ENCODE measurements around the gene NYAP1.
"Not testable (repeated sequence)": the region's sequence is repeated elsewhere in the genome, so short reads cannot be mapped to it uniquely, and the experiment has no call there.

Gene NYAP1

GRCh38 chr7:100510437-100511239, 26.9 kb downstream of the NYAP1 start:
- DNase-seq (ENCODE audit: low read depth, low spot score) = no peak

GRCh38 chr7:100513212-100513810, 29.6 kb downstream of the NYAP1 start:
- DNase-seq (ENCODE audit: low read depth, low spot score) = no peak

DNA sequence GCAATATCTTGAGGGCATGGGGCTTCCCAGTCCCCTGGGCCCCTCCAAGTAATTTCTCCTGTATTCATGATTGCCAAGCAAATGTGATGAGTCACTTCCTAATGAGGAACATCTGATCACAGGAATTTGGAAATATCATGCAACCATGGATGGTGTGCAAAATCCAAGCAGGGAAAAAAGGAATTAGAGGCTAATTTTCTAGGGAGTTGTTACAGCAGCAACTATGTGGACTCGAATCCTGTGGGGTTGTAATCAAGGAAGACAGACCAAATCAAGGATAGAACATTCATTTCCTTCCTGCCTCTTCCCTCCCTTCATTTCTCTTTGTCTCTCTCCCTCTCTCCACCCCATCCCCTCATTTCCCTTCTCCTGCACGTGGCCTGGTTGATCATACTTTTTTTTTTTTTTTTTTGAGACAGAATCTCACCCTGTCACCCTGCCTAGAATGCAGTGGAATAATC, 31.4 kb downstream of the NYAP1 start:
- DNase-seq (ENCODE audit: low read depth, low spot score) = no peak

DNA sequence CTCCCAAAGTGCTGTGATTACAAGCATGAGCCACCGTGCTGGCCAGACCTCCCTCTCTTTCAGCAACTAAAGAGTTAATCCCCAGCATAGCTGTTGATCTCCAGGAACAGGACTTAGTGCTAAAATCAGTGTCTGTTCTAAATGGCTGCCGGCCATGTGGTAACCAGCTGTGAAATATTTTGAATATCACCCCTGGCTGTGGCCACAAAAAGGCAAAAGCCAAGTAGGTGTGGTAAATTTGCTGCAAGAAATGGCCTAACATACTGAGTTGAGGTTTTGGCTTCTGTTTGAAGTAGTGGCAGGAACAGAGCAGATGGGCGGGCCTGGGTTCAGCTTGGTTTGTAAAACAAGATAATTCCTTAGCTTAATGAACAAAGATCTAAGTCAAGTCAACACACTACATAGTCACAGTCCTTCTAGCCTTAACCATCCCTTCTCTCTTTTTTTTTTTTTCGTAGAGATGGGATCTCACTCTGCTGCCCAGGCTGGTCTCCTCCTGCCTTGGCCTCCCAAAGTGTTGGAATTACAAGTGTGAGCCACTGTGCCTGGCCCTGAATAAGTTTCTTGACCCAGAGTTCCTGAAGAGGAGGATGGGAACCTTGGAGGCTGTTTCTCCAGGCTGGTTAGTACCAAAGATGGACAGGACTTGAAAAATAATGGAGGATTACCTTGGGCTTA, 32.5 kb downstream of the NYAP1 start:
- DNase-seq (ENCODE audit: low read depth, low spot score) = peak; percentile 83

DNA sequence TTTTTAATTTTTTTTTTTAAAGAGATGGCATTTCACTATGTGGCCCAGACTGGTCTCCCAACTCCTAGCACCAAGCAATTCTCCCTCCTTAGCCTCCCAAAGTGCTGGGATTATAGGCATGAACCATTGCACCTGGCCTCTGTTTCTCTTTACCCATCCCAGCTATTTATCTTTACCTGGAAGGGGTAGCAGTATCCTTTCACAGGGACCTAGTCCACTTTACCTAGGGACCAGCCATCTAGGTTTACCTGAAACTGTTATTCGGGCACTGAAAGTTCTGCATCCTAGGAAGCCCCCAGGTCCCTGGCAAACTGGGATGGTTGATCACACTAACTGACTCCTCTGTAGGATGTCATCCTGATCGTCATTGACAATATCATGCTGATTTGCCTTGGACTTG, 33.6 kb downstream of the NYAP1 start:
- no peak for DNase-seq (ENCODE audit: low read depth, low spot score)

GRCh38 chr7:100519580-100519979, 35.9 kb downstream of the NYAP1 start:
- no peak for DNase-seq (ENCODE audit: low read depth, low spot score)

- no peak for DNase-seq (ENCODE audit: low read depth, low spot score)
These were observed 36.4 kb downstream of the NYAP1 start for GRCh38 chr7:100520138-100520537.

- DNase-seq (ENCODE audit: low read depth, low spot score) = no peak
These were observed 37.3 kb downstream of the NYAP1 start for GRCh38 chr7:100521076-100521475.

DNA sequence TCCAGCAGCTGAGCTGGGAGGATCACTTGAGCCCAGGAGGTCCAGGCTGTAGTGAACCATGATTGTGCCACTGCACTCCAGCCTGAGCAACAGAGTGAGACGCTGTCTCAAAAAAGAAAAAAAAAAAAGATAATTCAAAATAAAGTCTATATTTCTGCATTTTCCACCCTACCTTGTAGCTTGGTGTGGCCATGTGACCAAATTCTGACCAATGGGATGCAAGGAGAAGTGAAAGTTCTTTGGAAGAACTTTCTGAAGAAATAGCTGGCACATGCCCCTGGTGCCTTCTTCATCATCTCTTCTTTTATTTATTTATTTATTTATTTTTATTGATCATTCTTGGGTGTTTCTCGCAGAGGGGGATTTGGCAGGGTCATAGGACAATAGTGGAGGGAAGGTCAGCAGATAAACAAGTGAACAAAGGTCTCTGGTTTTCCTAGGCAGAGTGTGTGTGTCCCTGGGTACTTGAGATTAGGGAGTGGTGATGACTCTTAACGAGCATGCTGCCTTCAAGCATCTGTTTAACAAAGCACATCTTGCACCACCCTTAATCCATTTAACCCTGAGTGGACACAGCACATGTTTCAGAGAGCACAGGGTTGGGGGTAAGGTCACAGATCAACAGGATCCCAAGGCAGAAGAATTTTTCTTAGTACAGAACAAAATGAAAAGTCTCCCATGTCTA, 38.3 kb downstream of the NYAP1 start:
- not testable (repeated sequence) for DNase-seq (ENCODE audit: low read depth, low spot score)

DNA sequence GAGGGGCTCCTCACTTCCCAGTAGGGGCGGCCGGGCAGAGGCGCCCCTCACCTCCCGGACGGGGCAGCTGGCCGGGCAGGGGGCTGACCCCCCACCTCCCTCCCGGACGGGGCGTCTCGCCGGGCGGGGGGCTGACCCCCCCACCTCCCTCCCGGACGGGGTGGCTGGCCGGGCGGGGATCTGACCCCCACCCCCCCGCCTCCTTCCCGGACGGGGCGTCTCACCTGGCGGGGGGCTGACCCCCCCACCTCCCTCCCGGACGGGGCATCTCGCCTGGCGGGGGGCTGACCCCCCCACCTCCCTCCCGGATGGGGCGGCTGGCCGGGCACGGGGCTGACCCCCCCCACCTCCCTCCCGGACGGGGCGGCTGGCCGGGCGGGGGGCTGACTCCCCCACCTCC, 39.5 kb downstream of the NYAP1 start:
- DNase-seq (ENCODE audit: low read depth, low spot score) = not testable (repeated sequence)

GRCh38 chr7:100528108-100528866, 44.6 kb downstream of the NYAP1 start:
- DNase-seq (ENCODE audit: low read depth, low spot score) = not testable (repeated sequence)

DNA sequence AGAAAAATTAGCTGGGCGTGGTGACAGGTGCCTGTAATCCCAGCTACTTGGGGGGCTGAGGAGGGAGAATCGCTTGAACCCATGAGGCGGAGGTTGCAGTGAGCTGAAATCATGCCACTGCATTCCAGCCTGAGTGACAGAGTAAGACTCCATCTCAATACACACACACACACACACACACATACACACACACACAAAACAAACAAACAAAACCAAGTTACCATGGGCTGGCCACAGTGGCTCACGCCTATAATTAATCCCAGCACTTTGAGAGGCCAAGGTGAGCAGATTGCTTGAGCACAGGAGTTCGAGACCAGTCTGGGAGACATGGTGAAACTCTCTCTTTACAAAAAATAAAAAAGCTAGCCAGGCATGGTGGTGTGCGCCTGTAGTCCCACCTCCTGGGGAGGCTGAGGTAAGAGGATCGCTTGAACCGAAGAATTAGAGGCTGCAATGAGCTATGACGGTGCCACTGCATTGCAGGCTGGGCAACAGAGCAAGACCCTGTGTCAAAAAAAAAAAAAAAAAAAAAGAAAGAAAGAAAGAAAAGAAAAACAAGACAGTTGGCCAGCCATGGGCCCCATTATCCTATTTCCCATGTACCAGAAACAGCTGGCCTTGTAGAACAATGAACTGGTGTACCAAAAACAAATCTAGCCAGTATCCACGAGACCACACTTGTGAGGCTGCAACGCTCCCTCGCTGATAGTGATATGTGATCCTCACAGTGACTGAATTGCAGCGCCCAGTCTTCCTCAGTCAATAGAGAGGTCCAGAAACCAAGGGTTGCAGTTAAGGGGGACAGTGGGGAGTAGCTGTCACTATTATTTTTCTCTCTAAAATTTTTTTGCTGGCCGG, 48.7 kb downstream of the NYAP1 start:
- no peak for DNase-seq (ENCODE audit: low read depth, low spot score)

DNA sequence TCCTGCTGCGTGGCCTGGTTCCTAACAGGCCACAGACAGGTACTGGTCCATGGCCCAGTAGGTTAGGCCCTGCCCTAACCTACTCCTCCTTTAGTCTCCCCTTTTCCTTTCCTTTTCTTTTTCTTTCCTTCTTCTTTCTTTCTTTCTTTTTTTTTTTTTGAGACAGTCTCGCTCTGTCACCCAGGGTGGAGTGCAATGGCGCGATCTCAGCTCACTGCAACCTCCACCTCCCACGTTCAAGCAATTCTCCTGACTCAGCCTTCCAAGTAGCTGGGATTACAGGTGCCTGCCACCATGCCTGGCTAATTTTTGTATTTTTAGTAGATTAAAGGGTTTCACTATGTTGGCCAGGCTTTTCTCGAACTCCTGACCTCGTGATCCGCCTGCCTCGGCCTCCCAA, 52.3 kb downstream of the NYAP1 start:
- DNase-seq (ENCODE audit: low read depth, low spot score) = not testable (repeated sequence)

DNA sequence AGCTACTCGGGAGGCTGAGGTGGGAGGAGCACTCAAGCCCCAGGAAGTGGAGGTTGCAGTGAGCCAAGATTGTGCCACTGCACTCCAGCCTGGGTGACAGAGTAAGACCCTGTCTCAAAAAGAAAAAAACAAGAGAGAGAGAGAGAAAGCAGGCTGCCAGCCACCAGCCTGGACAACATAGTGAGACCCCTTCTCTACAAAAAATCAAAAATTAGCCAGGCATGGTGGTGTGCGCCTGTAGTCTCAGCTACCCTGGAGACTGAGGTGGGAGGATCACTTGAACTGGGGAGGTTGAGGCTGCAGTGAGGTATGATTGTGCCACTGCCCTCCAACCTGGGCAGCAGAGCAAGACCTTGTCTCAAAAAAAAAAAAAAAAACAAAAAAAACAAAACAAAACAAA, 53.0 kb downstream of the NYAP1 start:
- not testable (repeated sequence) for DNase-seq (ENCODE audit: low read depth, low spot score)

GRCh38 chr7:100538348-100538653, 54.6 kb downstream of the NYAP1 start:
- DNase-seq (ENCODE audit: low read depth, low spot score) = no peak

GRCh38 chr7:100538654-100539435, 55.1 kb downstream of the NYAP1 start, which contains the start of gene AGFG2:
Gene AGFG2 (plus strand): TSS chr7:100539203. CDS start chr7:100539347, 144 bp downstream.
- peak; percentile 100 for DNase-seq (ENCODE audit: low read depth, low spot score)

DNA sequence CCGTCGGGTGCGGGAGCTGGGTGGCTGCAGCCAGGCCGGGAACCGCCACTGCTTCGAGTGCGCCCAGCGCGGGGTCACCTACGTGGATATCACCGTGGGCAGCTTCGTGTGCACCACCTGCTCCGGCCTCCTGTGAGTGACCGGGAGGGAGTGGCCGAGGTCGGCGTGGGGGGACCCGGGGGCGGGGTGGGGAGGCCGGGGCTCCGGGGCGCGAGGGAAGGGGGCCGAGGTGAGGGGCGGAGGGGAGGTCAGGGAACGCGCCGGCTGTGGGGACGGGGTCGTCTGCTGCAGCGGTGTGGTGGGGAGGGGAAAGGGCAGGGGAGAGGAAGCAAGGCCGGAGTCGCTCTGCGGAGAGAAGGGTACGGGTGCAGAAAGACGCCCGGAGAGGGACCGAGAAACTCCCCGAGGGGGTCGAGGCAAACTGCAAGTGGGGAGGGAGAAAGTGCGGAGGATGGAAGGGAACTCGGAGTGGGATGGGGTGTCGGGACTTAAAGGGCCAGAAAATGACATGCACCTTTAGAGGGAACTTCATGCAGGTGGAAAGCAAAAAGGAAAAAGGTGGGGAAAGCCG, 55.8 kb downstream of the NYAP1 start:
- DNase-seq (ENCODE audit: low read depth, low spot score) = no peak

DNA sequence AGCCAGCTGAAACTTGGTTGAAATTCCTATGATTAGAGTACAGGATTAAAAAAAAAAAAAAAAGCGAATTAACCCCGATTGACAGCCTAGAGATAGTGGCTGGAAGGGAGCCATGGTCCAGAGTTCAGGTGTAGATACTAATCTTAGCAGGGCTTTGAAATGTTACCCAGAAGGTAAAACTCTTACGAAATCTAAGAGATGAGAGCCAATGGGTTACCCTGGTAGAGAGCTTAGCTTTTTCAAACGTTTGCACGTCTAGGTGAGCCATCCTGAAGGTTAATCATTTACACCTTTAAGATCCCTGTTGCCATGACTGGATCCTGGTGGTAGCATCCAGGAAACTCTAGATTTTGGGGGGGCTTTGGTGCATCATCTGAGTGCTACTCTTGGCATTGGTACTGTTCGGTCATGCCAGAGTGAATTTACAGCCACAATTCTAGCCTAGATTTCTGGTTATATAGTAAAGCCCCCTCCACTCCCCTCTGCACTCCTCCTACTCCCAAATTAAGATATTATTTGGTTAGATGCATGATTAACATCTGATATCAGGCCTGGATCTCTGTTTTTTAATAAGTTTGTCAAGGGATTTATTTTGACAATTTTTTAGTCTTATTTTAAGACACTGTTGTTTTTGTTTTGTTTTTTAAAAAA, 56.5 kb downstream of the NYAP1 start:
- no peak for DNase-seq (ENCODE audit: low read depth, low spot score)

GRCh38 chr7:100541309-100541708, 57.6 kb downstream of the NYAP1 start:
- not testable (repeated sequence) for DNase-seq (ENCODE audit: low read depth, low spot score)

All from ELF-1 (cell line).